GM21619 (cell line): Measurements from ENCODE around the gene CD200R1L.
"Not testable (repeated sequence)": the region's sequence is repeated elsewhere in the genome, so short reads cannot be mapped to it uniquely, and the experiment has no call there.

Experiments
- ATAC-seq: cut with Tn5 transposase; IDR thresholded peaks from one replicate; pipeline ENCODE4 v1.9.1; 2021; ENCODE audit not compliant: unreplicated experiment

The CD200R1L gene

GRCh38 chr3:112846764-112847163 is at the start of gene CD200R1L:
TSS of gene CD200R1L (minus strand) at chr3:112846864. CDS start at chr3:112829367, 17,497 bp downstream.
- no peak for ATAC-seq

GRCh38 chr3:112894258-112894657 is 47.6 kb upstream of the CD200R1L start:
- ATAC-seq, result no peak

GRCh38 chr3:112889357-112889756 is 42.7 kb upstream of the CD200R1L start:
- no peak for ATAC-seq

- no peak for ATAC-seq
Observed at GRCh38 chr3:112888381-112889085, 41.9 kb upstream of the CD200R1L start.

GRCh38 chr3:112884678-112885290 is 38.1 kb upstream of the CD200R1L start:
- no peak for ATAC-seq

- no peak for ATAC-seq
Observed at GRCh38 chr3:112881891-112882290, 35.2 kb upstream of the CD200R1L start.

GRCh38 chr3:112875561-112875960 is 28.9 kb upstream of the CD200R1L start:
- ATAC-seq, result no peak

- no peak for ATAC-seq
Observed at GRCh38 chr3:112874725-112875124, 28.1 kb upstream of the CD200R1L start.

GRCh38 chr3:112873632-112874031 is 27.0 kb upstream of the CD200R1L start:
- no peak for ATAC-seq

GRCh38 chr3:112871735-112872134 is 25.1 kb upstream of the CD200R1L start:
- ATAC-seq, result no peak

GRCh38 chr3:112865757-112866156 is 19.1 kb upstream of the CD200R1L start:
- ATAC-seq, result no peak

GRCh38 chr3:112860898-112861297 is 14.2 kb upstream of the CD200R1L start:
- ATAC-seq, result no peak

- no peak for ATAC-seq
Observed at GRCh38 chr3:112858410-112859069, 11.9 kb upstream of the CD200R1L start.

- no peak for ATAC-seq
Observed at GRCh38 chr3:112857526-112857925, 10.9 kb upstream of the CD200R1L start.

- ATAC-seq, result no peak
Observed at GRCh38 chr3:112856537-112856936, 9.9 kb upstream of the CD200R1L start.

GRCh38 chr3:112855883-112856282 is 9.2 kb upstream of the CD200R1L start:
- no peak for ATAC-seq

- not testable (repeated sequence) for ATAC-seq
Observed at GRCh38 chr3:112855074-112855473, 8.4 kb upstream of the CD200R1L start.

GRCh38 chr3:112848196-112848595 is 1.5 kb upstream of the CD200R1L start:
- ATAC-seq, result no peak

GRCh38 chr3:112847692-112848091 is 1.0 kb upstream of the CD200R1L start:
- peak; percentile 92 for ATAC-seq

GRCh38 chr3:112845772-112846171 is 892 bp downstream of the CD200R1L start:
- ATAC-seq, result no peak

- ATAC-seq, result no peak
Observed at GRCh38 chr3:112829046-112829445, 17.6 kb downstream of the CD200R1L start.
